SHP77 (cell line): Measurements from ENCODE around the gene IL11.

Source experiments
- DNase-seq, 2 experiments: peaks; one replicate each; lab custom pipeline; 2025; lab: John Stamatoyannopoulos, UW

Gene IL11

GRCh38 chr19:55391191-55391670 is 21.0 kb upstream of the IL11 start:
- no peak for DNase-seq

GRCh38 chr19:55390461-55390880 is 20.2 kb upstream of the IL11 start:
- no peak for DNase-seq

- DNase-seq = no peak
Measured at GRCh38 chr19:55389386-55390317, 19.4 kb upstream of the IL11 start.

DNA sequence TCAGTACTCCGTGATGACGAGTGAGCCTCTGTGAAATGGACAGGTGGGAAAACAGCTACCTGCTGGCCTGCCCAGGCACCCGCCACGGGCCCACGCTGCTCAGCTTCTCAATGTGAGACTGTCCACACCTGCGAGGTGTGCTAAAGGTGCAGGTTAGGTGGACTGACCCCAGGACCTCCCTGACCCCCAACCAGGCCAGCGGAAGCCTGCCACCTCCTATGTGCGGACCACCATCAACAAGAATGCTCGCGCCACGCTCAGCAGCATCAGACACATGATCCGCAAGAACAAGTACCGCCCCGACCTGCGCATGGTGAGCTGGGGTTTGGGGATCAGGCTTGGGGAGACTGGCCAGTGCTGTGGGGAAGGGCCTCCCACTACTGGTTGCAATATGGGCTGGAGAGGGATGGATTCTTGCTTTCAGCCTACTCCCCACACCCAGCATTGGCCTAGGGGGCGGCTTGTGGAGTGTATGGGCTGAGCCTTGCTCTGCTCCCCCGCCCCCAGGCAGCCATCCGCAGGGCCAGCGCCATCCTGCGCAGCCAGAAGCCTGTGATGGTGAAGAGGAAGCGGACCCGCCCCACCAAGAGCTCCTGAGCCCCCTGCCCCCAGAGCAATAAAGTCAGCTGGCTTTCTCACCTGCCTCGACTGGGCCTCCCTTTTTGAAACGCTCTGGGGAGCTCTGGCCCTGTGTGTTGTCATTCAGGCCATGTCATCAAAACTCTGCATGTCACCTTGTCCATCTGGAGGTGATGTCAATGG is 17.7 kb upstream of the IL11 start:
- DNase-seq = no peak

- DNase-seq = no peak
Measured at GRCh38 chr19:55386493-55386971, 16.3 kb upstream of the IL11 start.

- DNase-seq = peak; percentile 97
Measured at GRCh38 chr19:55385724-55386492, 15.6 kb upstream of the IL11 start, which contains the start of gene RPL28. Gene RPL28, plus strand, starts transcription at chr19:55385932. Its CDS starts 426 bp downstream, at chr19:55386358.

DNA sequence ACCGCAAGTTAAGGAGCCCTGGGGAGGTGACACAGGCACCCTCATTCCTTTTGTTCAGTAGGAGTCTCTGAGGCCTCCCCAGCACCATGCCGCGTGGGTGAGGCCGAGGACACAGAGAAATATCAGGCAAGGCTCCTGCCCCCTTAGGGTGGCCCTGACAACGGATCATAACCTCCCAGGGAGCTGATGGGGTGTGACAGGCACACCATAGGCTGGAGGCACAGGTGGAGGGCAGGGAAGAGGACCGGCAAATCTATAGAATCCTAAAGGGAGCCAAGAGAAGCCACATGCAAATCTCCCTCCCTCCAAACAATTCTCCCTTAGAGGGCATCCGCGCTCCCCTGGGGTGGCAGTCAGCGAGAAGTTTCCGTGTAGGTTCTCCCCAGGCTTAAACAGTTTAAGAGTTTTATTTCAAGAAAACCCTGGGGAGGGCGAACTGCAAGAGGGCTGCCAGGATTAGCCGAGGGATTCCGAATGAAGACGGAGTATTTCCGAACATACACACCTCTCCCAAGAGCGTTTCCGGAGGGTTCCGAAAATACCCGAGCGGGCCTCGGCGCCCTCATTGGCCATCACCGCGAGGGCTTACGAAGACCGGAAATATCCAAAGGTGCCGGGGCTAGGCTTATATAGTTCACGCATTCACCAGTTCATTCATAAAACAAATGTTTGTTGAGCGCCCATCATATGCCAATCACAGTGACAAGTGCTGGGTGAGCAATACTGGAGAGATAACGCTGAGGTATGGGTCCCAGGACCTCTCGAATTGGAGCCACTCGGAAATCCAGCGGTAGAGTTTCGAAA is 14.9 kb upstream of the IL11 start:
- DNase-seq = peak; percentile 90 to 91

DNA sequence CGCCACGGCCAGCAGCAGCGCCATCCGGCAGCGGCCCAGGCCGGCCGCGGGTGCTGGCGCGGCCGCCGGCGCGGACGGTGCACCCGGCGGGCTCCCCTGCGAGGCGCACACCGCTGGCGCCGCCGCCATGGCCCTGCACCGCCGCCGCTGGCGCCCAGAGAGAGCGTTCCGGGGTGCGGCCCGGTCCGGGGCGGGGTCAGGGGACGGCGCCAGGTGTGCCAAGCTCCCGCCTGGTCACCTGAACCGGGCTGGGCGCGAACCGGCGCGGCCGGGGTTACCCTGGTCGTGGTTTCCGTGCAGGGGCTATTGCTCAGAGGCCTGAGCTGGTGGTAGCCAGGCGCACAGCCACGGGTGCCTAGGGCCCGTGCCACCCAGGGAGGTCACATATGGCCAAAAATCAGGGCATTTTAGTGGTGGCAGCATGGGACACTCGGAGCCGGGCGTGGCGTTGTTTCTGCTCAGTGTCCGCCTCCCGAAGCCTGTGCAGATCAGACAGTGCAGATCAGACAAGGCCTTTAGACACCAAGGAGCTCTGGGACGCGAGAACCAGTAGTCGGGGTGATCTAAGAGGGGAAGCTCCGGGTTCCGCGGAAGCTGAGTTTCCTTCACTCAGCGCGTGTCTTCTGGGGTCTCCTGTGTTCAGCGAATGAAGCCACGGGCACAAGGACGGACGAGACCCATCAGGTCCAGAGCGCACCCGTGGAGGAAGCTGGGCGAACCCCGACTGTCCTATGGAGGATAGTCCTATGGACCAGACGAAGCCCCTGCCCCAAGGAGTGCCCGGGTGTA is 14.1 kb upstream of the IL11 start, which contains the start of gene TMEM238:
TSS of gene TMEM238 (minus strand) at position 162 of the 789 bp plus-strand sequence. CDS start at position 129, 33 bp downstream.
- peak in 1 of 2 experiments; percentile 11 for DNase-seq

- peak; percentile 36 to 70 for DNase-seq
Measured at GRCh38 chr19:55383279-55384130, 13.2 kb upstream of the IL11 start.

GRCh38 chr19:55382522-55383054 is 12.3 kb upstream of the IL11 start:
- no peak for DNase-seq

DNA sequence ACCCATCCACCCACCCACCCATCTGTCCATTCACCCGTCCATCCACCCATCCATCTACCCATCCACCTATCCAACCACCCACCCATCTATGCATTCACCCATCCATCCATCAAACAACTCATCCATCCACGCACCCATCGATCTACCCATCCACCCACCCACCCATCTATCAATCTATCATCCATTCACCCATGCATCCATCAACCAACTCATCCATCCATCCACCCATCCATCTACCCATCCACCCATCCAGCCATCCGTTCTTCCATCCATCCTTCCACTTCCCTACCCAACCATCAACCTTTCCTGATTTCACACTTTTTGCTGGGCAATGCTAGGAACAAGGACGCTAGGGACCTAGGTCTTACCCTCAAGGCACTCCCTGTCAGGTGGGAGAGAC is 11.8 kb upstream of the IL11 start:
- DNase-seq = no peak

DNA sequence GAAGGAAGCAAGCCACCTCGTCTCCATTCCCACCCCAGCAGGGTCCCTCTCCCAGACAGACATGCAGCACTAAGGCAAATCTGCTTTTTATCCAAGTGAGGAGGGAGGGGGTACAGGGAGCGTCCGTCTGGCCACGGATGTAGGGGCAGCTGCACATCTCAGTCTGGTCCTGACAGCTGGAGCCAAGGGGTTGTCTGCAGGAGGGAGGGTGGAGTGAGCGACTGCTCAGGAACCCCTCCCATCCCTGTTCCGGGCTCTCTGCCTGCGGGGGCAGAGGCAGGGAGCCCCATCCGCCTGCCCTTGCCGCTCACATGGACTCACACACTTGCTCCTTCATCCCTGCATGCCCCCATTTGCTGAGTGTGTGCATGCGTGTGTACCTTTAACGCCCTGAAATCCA is 8.9 kb upstream of the IL11 start:
- DNase-seq = peak; percentile 24 to 35

- no peak for DNase-seq
Measured at GRCh38 chr19:55377356-55378131, 7.3 kb upstream of the IL11 start.

- DNase-seq = no peak
Measured at GRCh38 chr19:55376241-55376933, 6.1 kb upstream of the IL11 start, which contains the start of gene TMEM190. Gene TMEM190, plus strand, starts transcription at chr19:55376826. Its CDS starts 28 bp downstream, at chr19:55376854.

- DNase-seq = no peak
Measured at GRCh38 chr19:55373993-55374757, 3.9 kb upstream of the IL11 start.

GRCh38 chr19:55373306-55373992 is 3.2 kb upstream of the IL11 start:
- DNase-seq = no peak
